ENCODE measurements around the gene GLT6D1.
"Not testable (repeated sequence)": the region's sequence is repeated elsewhere in the genome, so short reads cannot be mapped to it uniquely, and the experiment has no call there.

The GLT6D1 gene, protein sequence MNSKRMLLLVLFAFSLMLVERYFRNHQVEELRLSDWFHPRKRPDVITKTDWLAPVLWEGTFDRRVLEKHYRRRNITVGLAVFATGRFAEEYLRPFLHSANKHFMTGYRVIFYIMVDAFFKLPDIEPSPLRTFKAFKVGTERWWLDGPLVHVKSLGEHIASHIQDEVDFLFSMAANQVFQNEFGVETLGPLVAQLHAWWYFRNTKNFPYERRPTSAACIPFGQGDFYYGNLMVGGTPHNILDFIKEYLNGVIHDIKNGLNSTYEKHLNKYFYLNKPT

DNA sequence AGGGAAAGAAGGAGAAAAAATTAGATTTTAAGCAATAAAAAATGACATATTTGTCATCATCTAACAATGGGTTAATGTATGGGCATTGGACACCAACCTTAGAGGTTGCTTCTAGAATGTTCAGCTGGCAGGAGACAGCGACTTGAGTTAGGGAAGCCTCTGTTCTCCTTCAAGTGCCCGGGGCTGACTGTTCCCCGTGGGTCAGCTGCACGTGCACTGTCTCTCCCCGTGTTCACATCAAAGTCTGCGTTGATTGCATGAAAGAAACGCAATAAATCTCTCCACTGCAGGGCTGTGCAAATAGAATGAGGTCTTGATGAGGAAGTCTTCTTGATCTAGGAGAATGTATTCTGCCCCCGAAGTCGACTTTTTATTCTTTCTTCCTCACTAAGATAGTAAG is at the start of gene GLT6D1:
GLT6D1 (minus strand) TSS at position 345 of the 400 bp plus-strand sequence. CDS start 353 bp downstream, outside the sequence.
- no peak for FAIRE-seq

DNA sequence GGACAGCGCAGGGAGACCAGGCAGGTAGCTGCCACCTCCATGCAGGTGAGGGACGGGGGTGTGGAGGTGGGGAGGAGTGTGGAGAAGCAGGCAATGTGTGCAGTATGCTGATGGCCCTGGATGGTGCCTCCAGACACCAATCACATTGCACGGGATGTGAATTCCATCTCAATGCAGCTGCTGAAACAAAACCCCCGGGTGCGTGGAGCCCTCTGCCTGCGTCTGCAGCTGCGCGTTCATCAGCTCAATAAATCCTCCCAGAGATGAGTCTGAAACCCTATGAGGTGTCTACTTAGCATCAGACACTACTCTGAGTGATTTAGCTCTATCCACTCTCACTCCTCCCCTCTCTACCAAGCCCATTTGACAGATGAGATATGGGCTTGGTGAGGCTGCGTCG is 49.7 kb upstream of the GLT6D1 start:
- no peak for FAIRE-seq

DNA sequence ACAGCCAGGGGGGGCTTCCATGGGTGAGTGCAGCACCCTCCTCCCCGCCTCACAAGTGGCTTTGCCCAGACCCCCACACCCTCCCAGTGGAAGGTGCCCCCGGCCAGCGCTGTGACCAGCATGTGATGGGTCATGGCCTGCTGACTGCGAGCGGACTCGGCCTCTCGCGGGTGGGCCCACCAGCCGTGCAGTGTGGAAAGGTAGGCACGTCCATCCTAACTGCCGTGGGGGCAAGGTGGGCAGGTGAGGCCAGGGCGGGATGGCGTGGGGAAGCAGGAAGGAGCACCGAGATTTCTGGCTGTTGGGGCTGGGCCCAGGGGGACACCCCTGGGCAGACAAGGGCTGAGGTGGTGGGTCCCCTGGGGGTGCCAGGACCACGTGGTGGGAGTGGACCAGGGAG is 47.9 kb upstream of the GLT6D1 start:
- FAIRE-seq, result no peak

DNA sequence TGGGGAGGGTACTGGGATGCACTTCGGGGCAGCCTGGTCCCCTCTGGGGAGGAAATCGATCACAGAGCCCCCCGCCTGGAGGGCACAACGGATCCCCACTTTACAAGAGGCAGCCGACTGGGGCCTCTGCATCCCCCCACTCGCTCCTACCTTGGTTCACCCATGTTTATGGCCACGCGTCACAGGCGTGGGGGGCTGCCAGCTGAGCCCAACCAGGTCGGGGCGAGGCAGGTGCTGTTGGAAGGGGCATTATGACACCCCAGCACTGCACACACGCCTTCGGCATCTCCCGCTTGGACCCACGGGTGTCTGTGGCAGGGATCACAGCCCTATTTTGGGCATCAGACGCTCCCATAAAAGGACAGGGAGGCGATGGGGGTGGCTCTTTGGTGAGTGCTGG is 45.4 kb upstream of the GLT6D1 start:
- no peak for FAIRE-seq

DNA sequence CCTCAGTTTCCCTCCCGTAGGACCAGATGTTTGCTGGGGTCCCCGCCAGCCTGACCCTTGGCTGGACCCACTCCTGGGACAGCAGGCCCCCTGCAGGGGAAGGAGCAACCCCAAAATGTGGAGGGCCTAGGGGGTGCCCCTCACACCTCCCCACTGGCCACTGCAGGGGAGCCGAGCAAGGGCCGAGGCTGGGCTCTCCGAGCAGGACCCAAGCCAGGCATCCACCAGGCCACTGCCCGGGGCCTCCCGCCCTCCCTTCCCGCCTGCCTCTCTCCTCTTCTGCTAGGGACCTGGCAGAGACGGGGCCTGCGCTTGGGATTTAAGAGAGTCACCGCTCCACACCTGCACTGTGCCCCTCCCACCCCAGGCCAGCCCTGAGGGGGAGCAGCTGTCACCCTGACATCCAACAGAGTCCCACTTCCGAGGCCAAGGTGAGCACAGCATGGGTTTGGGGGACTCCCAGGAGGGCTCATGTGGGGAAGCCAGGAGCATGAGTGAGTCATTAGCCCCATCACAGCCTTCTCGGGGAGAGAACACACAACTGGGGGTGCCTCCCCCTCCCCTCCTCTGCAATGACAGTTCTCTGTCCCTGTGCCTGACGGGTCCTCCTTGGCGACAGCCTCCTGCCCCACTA is 44.2 kb upstream of the GLT6D1 start:
- no peak for FAIRE-seq

DNA sequence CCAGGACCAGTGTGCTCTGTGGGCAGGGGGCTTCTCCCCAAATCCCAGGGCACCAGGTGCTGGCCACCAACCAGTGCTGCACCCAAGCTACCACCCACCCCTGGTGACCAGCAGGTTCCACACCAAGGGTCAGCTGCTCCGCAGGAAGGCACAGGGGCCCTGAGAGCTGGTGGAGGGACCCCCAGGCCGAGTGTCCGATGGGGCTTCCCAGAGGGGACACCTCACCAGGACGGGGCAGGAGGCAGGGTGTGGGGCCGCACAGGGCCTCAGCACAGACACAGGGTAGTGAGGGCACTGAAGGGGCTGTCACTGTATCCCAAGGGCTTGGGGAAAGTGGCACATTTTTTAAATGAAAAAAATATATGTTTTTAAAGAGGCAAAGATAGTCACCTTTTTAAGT is 41.8 kb upstream of the GLT6D1 start:
- no peak for FAIRE-seq

DNA sequence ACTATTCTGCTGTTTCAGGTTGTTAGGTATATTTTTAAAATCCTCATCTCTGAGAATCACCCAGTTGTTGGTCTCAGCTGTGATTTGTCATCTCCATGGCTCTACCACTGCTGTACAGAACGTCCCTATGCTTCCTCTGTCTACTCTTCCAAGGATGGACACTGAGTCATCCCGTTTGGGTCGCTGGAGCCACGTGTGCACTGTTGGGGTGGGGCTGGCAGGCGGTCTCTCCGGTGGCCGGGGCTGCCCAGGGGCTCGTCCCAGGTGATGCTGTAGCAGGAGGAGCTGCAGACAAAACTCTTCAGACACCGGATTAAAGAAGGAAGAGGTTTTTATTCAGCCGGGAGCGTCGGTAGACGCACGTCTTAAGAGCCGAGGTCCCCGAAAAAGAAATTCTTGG is 40.7 kb upstream of the GLT6D1 start:
- no peak for FAIRE-seq

DNA sequence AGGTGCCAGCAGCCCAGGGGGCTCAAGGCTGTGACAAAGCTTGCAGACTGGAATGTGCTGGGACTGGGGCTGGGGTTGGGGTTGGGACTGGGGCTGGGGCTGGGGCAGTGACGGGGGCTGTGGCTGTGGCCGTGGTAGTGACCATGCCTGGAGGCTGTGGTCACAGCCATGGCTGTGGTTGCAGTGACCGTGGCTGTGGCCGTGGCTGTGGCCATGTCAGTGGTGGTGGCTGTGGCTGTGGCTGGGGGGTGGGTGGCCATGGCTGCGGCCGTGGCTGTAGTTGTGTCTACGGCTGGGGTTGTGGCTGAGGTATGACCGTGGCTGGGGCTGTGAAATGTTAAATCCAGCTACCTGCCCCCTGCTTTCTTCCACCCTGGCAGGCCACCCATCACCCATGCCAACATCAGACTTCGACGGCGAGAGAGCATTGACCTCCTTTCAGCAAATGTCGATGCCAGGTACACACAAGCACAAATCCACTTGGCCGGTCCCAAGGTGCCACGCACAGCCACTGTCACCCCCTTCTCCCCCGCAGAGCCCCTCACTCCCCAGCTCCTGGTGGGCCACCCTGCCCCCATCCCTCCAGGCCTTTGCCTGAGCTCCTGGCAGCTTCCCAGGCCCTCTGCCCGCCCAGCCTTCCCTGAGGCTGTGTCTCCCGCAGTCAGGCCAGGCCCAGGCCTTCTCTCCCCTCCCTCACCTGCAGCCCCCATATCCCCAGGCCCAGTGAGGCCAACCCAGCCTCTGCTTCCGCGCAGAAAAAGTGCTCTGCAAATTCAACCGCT is 39.1 kb upstream of the GLT6D1 start:
- no peak for FAIRE-seq

DNA sequence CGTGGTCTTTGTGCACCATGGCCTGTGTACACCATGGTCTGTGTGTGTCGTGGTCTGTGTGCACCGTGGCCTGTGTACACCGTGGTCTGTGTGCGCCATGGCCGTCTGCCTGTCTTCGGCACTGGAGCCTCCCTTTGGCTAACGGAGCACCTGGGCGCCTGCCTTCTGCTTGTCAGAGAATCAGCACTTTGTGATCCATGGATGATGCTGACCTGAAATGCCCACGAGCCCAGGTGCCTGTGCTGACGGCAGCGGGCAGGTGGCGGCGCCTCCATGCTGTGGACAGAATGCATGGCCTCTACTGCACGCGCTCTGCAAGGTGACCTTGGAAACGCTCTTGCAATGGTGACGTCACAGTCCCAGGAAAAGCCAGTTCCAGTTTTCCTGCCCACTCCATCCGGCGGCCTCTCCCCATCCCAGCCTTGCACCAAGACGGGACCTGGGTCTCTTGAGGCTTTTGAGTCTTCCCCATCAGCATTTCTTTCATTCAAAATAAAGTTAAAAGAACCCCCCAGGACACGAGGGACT is 38.4 kb upstream of the GLT6D1 start:
- FAIRE-seq, result no peak

DNA sequence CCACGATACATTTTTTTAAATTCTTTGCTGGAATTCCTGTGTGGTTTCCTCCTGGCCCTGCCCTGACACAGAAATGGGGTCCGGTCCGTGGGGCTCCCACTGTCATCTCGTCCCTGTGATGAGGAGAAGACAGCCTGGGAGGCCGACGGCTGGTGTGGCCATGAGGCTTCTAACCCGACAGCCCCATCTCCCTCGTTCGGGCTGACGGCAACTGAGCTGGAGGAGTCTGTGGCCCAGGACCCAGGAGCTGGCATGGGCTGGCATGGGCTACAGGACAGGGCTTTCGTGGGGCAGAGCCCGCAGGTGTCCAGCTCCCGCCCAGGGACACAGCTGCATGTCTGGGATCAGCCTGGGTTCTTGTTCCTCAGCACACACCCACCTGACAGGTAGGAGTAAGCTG is 37.6 kb upstream of the GLT6D1 start:
- no peak for FAIRE-seq

DNA sequence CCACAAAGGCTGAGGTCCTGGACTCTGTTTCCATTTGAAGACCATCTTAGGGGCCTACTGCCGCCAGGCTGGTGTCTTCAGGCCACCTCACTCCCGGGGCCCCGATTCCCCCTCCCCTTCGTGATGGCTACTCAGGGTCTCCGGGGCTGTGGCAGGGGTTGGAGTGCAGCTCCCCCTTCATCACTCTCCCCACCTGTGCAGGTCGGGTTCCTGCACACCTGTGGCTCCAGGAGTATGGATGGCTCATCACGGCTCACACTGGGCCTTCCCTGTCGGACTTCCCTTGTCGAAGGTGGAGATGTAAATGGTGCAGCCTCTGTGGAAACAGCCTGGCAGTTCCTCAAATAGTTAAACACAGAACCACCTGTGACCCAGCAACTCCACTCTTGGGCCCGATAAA is 35.6 kb upstream of the GLT6D1 start:
- no peak for FAIRE-seq

DNA sequence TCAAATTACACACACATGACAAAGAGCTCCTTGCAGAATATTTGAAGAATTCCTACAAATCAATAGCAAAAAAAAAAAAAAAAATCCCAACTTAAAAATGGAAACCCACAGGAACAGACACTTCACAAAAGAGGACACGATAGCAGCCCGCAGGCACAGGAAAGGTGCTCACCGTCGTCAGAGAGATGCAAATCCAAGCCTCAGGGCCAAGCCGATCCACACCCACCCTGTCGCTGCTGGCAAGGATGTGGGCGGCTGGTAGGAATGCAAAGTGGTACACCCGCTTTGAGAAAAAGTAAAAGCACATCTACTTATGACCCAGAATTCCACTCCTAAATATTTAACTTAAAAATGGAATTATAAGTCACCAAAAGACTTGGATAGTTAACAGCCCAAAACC is 34.6 kb upstream of the GLT6D1 start:
- no peak for FAIRE-seq

DNA sequence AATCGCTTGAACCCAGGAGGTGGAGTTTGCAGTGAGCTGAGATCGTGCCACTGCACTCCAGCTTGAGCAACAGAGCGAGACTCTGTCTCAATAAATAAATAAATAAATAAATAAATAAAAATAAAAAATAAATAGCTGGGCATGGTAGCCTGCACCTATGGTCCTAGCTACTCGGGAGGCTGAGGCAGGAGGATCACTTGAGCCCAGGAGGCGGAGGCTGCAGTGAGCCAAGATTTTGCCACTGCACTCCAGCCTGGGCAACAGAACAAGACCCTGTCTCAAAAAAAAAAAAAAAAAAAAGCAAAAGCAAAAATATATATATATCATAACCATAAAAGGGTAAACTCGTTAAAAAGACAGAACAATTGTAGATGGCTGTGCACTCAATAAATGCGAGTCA is 33.4 kb upstream of the GLT6D1 start:
- not testable (repeated sequence) for FAIRE-seq

DNA sequence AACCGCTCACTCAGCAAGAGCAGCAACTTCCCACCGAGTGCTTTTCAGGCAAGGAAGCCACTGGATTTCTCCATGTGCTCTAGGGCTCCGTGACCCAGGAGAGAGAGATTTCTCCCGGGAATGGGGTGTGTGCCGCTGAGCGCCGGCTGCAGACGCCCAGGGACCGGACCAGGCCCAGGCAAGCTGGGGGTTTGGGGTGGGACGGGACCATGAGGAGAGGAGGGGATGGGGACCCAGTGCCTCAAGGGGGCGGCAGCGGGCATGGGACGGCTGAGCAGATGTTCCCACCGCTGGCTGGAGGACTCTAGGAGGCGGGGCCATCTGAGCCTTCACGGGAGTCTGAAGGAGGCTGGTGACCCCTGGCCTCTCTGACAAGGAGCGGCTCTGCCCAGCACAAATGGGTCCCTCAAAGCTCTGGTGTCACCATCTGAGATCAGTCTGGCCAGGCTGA is 32.3 kb upstream of the GLT6D1 start:
- FAIRE-seq, result no peak

DNA sequence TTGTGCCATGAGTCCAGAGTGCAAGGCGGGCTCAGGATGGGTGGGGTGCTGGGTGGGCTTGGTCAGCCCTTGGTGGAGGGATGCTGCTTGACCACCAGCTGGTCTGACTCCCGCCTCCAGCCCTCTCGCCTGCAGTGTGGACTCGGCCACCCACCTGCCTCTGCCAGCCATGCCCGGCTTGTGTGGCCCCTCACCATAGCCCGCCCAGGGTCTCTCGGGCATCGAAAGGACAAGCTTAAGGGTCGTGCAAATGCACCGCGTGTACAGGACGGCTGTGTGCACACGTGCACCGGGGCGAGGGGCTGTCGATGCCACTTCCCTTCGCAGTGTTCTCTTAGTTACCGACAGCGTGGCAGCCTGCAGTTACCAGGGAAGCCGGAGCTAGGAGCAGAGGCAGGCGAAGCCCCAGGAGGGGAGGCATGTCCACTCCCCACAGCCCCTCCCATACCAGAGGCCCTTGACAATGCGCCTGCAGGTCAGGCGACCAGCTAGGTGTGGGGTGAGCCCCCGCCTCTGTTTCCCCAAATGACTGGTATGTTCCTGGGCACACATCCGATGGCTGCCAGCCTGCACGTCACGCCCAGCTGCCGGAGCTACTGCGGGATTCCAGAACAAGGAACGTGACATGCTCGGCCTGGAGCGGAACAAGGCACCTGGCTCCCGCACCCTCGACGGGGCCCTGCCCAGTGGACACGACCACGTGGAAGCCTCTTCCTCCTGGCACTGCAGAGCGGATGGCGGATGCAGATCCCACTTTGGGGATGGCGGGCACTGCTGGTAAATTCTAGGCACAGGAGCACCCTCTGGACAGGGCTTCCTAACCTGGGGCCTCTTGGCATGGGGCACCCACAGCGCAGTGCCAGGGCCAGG is 31.6 kb upstream of the GLT6D1 start:
- no peak for FAIRE-seq

DNA sequence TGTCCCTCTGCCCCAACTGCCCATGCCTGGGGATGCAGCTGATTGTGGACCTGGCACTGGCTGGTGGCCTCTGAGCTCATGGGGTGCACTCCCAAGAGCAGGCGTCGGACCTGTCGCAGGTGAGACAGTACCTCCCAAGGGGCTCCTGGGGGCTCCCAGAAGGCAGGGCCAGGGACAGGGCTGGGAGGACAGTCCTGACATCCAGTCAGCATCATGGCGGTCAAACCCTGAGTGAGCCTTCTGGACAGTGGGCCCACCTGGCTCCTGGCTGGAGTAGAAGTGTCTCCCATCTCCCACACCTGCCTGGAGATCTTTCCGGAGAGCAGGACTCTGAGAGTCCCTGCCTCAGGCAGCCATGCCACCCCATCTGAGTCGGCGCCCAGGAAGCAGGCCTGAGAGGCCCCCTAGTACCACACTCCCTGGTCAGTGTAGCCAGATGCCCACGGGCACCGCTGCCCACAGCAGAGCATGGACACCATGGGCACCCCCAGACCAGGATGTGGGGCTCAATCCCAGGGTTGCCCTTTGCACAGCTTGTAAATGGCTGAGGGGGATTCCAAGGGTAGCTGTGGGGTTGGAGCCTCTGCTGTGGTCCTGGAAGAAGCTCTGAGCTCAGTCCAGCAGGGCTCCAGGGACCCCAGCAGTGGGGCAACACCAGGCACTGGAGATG is 30.4 kb upstream of the GLT6D1 start:
- FAIRE-seq, result no peak

DNA sequence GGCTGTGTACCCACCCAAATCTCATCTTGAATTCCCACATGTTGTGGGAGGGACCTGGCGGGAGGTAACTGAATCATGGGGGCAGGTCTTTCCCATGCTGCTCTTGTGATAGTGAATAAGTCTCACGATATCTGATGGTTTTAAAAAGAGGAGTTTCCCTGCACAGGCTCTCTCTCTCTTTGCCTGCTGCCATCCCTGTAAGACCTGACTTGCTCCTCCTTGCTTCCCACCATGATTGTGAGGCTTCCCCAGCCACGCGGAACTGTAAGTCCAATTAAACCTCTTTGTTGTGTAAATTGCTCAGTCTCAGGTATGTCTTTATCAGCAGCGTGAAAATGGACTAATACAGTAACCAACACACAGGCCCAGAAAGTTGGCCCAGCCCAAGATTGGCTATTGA is 29.7 kb upstream of the GLT6D1 start:
- not testable (repeated sequence) for FAIRE-seq

DNA sequence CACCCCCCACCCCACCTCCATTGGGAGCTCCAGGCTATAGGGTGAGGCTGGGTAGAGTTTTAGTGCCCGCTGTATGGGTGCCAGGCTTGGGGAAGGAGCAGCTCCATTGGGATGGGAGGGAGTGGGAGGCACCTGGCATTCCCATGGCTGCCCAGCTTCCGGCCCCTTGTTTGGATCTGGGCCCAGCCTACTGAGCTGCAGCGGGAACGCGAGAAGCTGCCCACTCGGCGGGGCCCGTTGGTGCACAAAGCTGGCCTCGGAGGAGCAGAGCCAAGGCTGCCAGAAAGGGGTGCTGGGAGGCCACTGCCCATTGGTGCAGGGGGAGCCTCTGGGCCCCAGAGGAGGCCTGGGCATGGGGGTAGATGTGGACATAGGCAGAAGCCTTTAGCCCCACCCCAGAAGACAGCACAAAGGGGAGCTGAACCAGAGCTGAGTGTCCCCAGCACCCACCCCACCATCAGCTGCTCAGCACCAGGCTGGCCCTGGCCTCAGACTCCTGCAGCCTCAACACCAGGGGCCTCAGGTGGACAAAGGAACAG is 28.2 kb upstream of the GLT6D1 start:
- FAIRE-seq, result no peak

DNA sequence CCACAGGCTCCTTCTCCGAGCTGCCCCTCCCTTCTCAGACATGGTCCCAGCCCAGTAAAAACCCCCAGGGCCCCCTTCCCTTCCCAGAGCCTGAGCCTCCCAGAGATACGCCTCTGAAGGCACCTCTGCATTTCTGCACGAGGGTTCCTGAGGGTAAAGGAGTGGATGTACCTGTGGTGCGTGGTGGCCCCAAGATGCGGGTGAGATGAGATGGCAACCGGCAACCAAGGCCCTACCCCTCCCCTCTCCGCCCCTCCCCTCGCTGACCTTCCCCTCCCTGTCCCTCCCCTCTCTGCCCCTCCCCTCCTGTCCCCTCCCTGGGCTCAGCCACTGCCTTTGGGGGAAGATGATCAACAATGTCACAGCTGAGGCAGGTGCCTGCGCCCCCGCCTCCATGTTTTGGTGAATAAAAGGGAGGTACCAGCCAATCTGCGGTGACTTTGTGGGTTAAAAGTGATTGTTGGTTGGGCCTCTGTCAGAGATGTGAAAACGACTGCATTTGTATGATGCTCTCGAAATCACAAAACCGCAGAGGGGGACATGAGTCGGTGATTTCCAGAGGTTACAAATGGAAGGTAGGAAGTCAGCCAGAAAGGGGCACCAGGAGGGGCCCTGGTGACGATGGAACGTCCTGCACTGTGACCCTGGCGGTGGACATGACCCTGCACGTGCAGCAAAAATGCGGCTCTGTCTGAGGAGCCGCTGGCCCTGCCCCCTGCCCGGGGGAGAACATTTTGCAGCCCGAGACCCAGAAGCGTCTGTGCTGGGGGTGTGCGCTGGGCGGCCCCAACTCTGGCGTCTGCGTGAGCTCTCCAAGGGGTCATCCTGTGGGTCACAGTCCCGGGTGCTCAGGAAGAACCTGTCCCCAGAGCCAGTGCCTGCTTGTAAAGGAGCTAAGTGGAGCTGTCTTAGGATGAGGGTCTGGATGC is 27.5 kb upstream of the GLT6D1 start:
- no peak for FAIRE-seq

DNA sequence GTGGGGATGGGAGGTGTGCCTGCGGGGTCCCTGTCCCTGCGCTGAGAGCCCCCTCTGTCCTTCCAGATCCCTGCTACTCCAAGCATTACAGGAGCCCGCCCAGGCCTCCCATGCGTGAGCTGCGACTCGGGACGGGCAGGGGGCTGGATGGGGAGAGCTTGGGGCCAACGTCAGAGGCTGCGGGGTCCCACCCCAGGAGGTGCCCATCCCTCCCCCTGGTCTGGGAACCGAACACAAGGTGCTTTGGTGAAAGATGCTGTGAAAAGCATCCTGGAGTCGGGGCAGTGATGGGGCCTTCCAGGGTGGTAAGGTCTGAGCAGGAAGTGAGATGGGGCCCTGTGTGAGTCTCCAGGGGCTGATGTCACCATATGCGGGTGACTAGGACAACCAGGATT is 26.5 kb upstream of the GLT6D1 start:
- FAIRE-seq, result no peak
